Neural cell (in vitro differentiated cells): ENCODE measurements around the gene PDE11A. TPM values are rescaled to one million over a fixed set of nuclear protein-coding genes. Genes with fewer than 3 reads are reported as not detected.

Source experiments
- H2AFZ ChIP-seq: fragments of 200-600, 300-800 bp; sonication (generic), shearing (Covaris generic); 2 replicates; pipeline ENCODE4 v1.6.0; 2014; ENCODE audit warnings: low read depth, mild to moderate bottlenecking, antibody characterized with exemption, low read length, moderate library complexity
- H3F3A ChIP-seq: fragments of 200-600 bp; shearing (Covaris generic); 2 replicates; pipeline ENCODE4 v1.6.1; 2016; ENCODE audit warnings: mild to moderate bottlenecking, moderate library complexity, mixed read lengths, antibody characterized with exemption, low read length; ENCODE audit not compliant: insufficient read depth, poor library complexity, severe bottlenecking
- H3K27ac ChIP-seq: fragments of 200-600, 300-800 bp; sonication (generic), shearing (Covaris generic); 2 replicates; pipeline ENCODE4 v1.5.1; 2014; ENCODE audit warnings: mild to moderate bottlenecking, low read length, moderate library complexity
- H3K27me3 ChIP-seq: fragments of 300-800, 200-600 bp; sonication (generic), shearing (Covaris generic); 2 replicates; pipeline ENCODE4 v1.6.0; 2014; ENCODE audit warnings: mild to moderate bottlenecking, low read depth, low read length, moderate library complexity; ENCODE audit not compliant: insufficient read depth
- H3K36me3 ChIP-seq: fragments of 300-800, 200-600 bp; sonication (generic), shearing (Covaris generic); 2 replicates; pipeline ENCODE4 v1.5.1; 2014; ENCODE audit warnings: mild to moderate bottlenecking, antibody characterized with exemption, low read length, moderate library complexity; ENCODE audit not compliant: insufficient read depth
- H3K4me2 ChIP-seq: fragments of 300-800, 200-600 bp; sonication (generic), shearing (Covaris generic); 2 replicates; pipeline ENCODE4 v1.6.0; 2014; ENCODE audit warnings: mild to moderate bottlenecking, low read length
- H3K4me3 ChIP-seq: fragments of 300-800, 200-600 bp; sonication (generic), shearing (Covaris generic); 2 replicates; pipeline ENCODE4 v1.5.1; 2014; ENCODE audit warnings: mild to moderate bottlenecking, low read length, moderate library complexity
- H3K79me2 ChIP-seq: fragments of 200-600 bp; shearing (Covaris generic); replicated peaks from 2 replicates; pipeline ENCODE4 v1.6.0; 2014; ENCODE audit warnings: mild to moderate bottlenecking, low read length, moderate library complexity; ENCODE audit not compliant: insufficient read depth
- H3K9ac ChIP-seq: fragments of 300-800, 200-600 bp; sonication (generic), shearing (Covaris generic); 2 replicates; pipeline ENCODE4 v1.6.1; 2016; ENCODE audit warnings: mild to moderate bottlenecking, low read length, mixed read lengths
- H3K9me2 ChIP-seq: fragments of 200-600 bp; shearing (Covaris generic); 2 replicates; pipeline ENCODE4 v1.6.1; 2016; ENCODE audit warnings: mild to moderate bottlenecking, low read length, mixed read lengths; ENCODE audit not compliant: insufficient read depth
- H3K9me3 ChIP-seq: fragments of 200-600, 300-800 bp; sonication (generic), shearing (Covaris generic); 2 replicates; pipeline ENCODE4 v1.6.1; 2016; ENCODE audit warnings: mild to moderate bottlenecking, mixed run types, low read length, moderate library complexity, mixed read lengths
- H4K20me1 ChIP-seq: fragments of 200-600 bp; shearing (Covaris generic); 2 replicates; pipeline ENCODE4 v1.6.1; 2016; ENCODE audit warnings: mild to moderate bottlenecking, mixed run types; ENCODE audit not compliant: insufficient read depth
- EP300 ChIP-seq: fragments of 450-650 bp; conservative IDR thresholded peaks from 2 replicates; pipeline ENCODE4 v1.6.1; 2014; ENCODE audit warnings: antibody characterized with exemption, mild to moderate bottlenecking, moderate library complexity; ENCODE audit not compliant: poor library complexity, severe bottlenecking
- EZH2 ChIP-seq: fragments of 200-600, 300-800 bp; shearing (Covaris generic), sonication (generic); IDR thresholded peaks from 2 replicates; pipeline ENCODE4 v1.6.1; 2014; ENCODE audit warnings: antibody characterized with exemption, low read length, borderline replicate concordance, mild to moderate bottlenecking; ENCODE audit not compliant: insufficient read depth, poor library complexity, severe bottlenecking
- MXI1 ChIP-seq: fragments of 450-650 bp; conservative IDR thresholded peaks from 2 replicates; pipeline ENCODE4 v1.6.1; 2014; ENCODE audit warnings: antibody characterized with exemption, mild to moderate bottlenecking; ENCODE audit not compliant: poor library complexity, severe bottlenecking
- POLR2AphosphoS5 ChIP-seq: IDR thresholded peaks from 2 replicates; pipeline ENCODE4 v1.6.1; 2012
- RAD21 ChIP-seq: fragments of 450-650 bp; conservative IDR thresholded peaks from 2 replicates; pipeline ENCODE4 v1.6.1; 2014; ENCODE audit warnings: antibody characterized with exemption, mild to moderate bottlenecking, moderate library complexity
- SMC3 ChIP-seq: fragments of 450-650 bp; conservative IDR thresholded peaks from 2 replicates; pipeline ENCODE4 v1.6.1; 2014; ENCODE audit warnings: antibody characterized with exemption, mild to moderate bottlenecking, moderate library complexity; ENCODE audit not compliant: poor library complexity
- TAF1 ChIP-seq: IDR thresholded peaks from 2 replicates; pipeline ENCODE4 v1.6.1; 2012; ENCODE audit warnings: low read depth
- polyA plus RNA-seq: library from polyadenylated mRNA; depleted of rRNA; stranded (reverse); fragments of >200 nt; gene quantifications from 2 replicates; pipeline ENCODE4 v1.2.3, GENCODE V29; 2014
- TF ChIP-seq, protein P1 (sequence below): IDR thresholded peaks from 2 replicates; pipeline ENCODE4 v1.6.1; 2012; ENCODE audit warnings: borderline replicate concordance
- TF ChIP-seq, protein P2 (sequence below): fragments of 450-650 bp; IDR thresholded peaks from 2 replicates; pipeline ENCODE4 v1.5.1; 2014; ENCODE audit warnings: antibody characterized with exemption, mild to moderate bottlenecking, moderate library complexity; ENCODE audit not compliant: poor library complexity, severe bottlenecking

The PDE11A gene
- polyA plus RNA-seq, 1 donor from 2014 or later: 0.89 TPM

DNA sequence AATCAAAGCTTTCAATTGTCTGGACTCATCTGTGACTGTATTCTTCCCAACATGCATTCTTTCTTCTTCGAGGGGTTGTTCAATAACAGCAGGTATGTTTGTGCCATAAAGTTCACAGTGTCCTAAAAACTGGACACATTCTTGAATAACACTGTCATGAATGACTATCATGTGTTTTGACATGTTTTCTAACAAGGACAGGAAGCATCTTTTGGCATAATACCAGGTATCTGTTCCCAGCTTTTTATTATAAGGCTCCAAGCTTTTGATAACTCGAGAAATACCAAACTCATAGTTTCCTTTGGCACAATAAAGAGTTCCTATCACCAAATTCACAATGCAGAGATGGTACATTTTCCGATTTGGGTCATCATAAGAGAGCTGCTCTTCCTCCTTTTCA, 455.8 kb downstream of the PDE11A start:
- Histone ChIP-seq H2AFZ (no peak overlapping the region), H3K9me3 (no peaks in the 10 kb centered on the region), H3K79me2 (no peaks in the 10 kb centered on the region), H3K4me3 (no peak overlapping the region), H3K4me2 (no peak overlapping the region), H3K36me3 (no peaks in the 10 kb centered on the region), H3K27ac (no peak overlapping the region), H3K9me2 (no peaks in the 10 kb centered on the region), H3K9ac (no peak overlapping the region), H3K27me3 (no peaks in the 10 kb centered on the region), H4K20me1 (no peaks in the 10 kb centered on the region), H3F3A (no peaks in the 10 kb centered on the region)
- no peak for TF ChIP-seq POLR2AphosphoS5
- TF ChIP-seq, protein P1, sequence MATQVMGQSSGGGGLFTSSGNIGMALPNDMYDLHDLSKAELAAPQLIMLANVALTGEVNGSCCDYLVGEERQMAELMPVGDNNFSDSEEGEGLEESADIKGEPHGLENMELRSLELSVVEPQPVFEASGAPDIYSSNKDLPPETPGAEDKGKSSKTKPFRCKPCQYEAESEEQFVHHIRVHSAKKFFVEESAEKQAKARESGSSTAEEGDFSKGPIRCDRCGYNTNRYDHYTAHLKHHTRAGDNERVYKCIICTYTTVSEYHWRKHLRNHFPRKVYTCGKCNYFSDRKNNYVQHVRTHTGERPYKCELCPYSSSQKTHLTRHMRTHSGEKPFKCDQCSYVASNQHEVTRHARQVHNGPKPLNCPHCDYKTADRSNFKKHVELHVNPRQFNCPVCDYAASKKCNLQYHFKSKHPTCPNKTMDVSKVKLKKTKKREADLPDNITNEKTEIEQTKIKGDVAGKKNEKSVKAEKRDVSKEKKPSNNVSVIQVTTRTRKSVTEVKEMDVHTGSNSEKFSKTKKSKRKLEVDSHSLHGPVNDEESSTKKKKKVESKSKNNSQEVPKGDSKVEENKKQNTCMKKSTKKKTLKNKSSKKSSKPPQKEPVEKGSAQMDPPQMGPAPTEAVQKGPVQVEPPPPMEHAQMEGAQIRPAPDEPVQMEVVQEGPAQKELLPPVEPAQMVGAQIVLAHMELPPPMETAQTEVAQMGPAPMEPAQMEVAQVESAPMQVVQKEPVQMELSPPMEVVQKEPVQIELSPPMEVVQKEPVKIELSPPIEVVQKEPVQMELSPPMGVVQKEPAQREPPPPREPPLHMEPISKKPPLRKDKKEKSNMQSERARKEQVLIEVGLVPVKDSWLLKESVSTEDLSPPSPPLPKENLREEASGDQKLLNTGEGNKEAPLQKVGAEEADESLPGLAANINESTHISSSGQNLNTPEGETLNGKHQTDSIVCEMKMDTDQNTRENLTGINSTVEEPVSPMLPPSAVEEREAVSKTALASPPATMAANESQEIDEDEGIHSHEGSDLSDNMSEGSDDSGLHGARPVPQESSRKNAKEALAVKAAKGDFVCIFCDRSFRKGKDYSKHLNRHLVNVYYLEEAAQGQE: no peak
- no peak for TF ChIP-seq EZH2
- no peak for TF ChIP-seq SMC3
- TF ChIP-seq EP300: no peak
- TF ChIP-seq RAD21: no peak
- no peak for TF ChIP-seq MXI1
- TF ChIP-seq, protein P2, sequence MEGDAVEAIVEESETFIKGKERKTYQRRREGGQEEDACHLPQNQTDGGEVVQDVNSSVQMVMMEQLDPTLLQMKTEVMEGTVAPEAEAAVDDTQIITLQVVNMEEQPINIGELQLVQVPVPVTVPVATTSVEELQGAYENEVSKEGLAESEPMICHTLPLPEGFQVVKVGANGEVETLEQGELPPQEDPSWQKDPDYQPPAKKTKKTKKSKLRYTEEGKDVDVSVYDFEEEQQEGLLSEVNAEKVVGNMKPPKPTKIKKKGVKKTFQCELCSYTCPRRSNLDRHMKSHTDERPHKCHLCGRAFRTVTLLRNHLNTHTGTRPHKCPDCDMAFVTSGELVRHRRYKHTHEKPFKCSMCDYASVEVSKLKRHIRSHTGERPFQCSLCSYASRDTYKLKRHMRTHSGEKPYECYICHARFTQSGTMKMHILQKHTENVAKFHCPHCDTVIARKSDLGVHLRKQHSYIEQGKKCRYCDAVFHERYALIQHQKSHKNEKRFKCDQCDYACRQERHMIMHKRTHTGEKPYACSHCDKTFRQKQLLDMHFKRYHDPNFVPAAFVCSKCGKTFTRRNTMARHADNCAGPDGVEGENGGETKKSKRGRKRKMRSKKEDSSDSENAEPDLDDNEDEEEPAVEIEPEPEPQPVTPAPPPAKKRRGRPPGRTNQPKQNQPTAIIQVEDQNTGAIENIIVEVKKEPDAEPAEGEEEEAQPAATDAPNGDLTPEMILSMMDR: no peak
- no peak for TF ChIP-seq TAF1

DNA sequence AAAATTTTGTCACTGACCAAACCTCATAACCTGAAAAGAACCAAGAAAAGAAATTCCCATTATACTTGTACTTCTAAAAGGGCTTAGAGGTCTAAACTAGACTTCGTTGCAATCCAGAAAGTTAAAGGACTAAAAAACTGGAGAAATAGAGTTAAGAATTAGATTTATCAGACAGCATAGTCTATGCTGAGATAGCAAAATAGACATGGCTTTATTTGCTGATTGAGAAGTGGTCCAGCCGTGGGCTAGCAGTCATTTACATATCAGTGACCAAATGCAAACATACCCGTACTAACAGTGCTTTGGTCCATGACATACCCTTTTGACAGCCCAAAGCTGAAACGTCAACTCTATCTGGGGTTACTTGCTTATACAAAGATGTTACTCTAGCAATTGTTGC, 456.5 kb downstream of the PDE11A start:
- no peaks in the 10 kb centered on the region for H3K27me3 ChIP-seq
- no peaks in the 10 kb centered on the region for H4K20me1 ChIP-seq
- H3K9me2 ChIP-seq: no peaks in the 10 kb centered on the region
- no peak overlapping the region for H3K4me2 ChIP-seq
- no peak overlapping the region for H2AFZ ChIP-seq
- no peak overlapping the region for H3K27ac ChIP-seq
- H3K9ac ChIP-seq: no peak overlapping the region
- H3K79me2 ChIP-seq: no peaks in the 10 kb centered on the region
- peak overlapping the region; percentile 7 for H3K4me3 ChIP-seq
- TF ChIP-seq SMC3 (no peak), RAD21 (no peak), EP300 (no peak), TAF1 (no peak), MXI1 (no peak), EZH2 (no peak), POLR2AphosphoS5 (no peak)
- TF ChIP-seq, protein P2: no peak
- TF ChIP-seq, protein P1: no peak
- no peaks in the 10 kb centered on the region for H3K36me3 ChIP-seq
- no peaks in the 10 kb centered on the region for H3K9me3 ChIP-seq
- H3F3A ChIP-seq: no peaks in the 10 kb centered on the region
